HEK293 (cell line): ENCODE measurements around the gene ELL2.

Experiments used
- BCL11A ChIP-seq: fragments of 450-650 bp; formaldehyde crosslinking; IDR thresholded peaks from 2 replicates; pipeline ENCODE4 v1.5.1; 2016; ENCODE audit warnings: low read depth, missing biosample characterization, missing genetic modification characterization
- KLF1 ChIP-seq: fragments of 450-650 bp; formaldehyde crosslinking; IDR thresholded peaks from 2 replicates; pipeline ENCODE4 v1.5.1; 2016; ENCODE audit warnings: missing biosample characterization, missing genetic modification characterization
- ZBTB21 ChIP-seq: fragments of 450-650 bp; formaldehyde crosslinking; IDR thresholded peaks from 2 replicates; pipeline ENCODE4 v1.5.1; 2017; ENCODE audit warnings: missing biosample characterization, missing genetic modification characterization
- ZBTB7A ChIP-seq: fragments of 450-650 bp; formaldehyde crosslinking; IDR thresholded peaks from 2 replicates; pipeline ENCODE4 v1.5.1; 2016; ENCODE audit warnings: low read depth, missing biosample characterization, missing genetic modification characterization
- ZNF248 ChIP-seq: fragments of 450-650 bp; formaldehyde crosslinking; IDR thresholded peaks from 2 replicates; pipeline ENCODE4 v1.5.1; 2017; ENCODE audit warnings: missing biosample characterization, missing genetic modification characterization
- ZNF558 ChIP-seq: fragments of 450-650 bp; formaldehyde crosslinking; IDR thresholded peaks from 2 replicates; pipeline ENCODE4 v1.5.1; 2016; ENCODE audit warnings: missing biosample characterization, missing genetic modification characterization
- TF ChIP-seq, protein P1 (sequence below): fragments of 450-650 bp; formaldehyde crosslinking; IDR thresholded peaks from 2 replicates; pipeline ENCODE4 v1.5.1; 2016; ENCODE audit warnings: missing biosample characterization, missing genetic modification characterization
- TF ChIP-seq, protein P2 (sequence below): fragments of 450-650 bp; formaldehyde crosslinking; IDR thresholded peaks from 2 replicates; pipeline ENCODE4 v1.5.1; 2016; ENCODE audit warnings: missing biosample characterization, missing genetic modification characterization

DNA sequence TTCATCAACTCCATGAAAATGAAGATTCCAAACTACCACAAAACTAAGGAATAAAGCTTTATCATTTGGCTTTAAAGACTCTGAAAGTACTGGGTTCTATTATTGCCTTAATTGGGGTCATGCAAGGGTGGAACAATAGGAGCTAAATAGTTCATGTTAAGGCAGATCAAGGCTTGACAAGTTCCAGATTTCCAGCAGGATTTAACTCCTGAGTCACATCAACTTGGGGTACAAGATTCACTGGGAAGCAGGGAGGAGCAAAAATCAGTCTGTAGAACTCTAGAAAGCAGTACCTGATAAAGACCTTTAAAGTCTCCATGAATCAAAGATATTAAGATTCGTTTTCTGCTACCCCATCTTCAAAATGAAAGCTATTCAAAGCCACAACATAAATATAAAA, 97.2 kb downstream of the ELL2 start:
- TF ChIP-seq ZNF558 (tag by site-specific recombination) (no peak), ZNF248 (no peak), ZBTB7A (tag by site-specific recombination) (no peak), BCL11A (no peak), KLF1 (no peak), ZBTB21 (tag by site-specific recombination) (no peak)
- TF ChIP-seq, protein P1, sequence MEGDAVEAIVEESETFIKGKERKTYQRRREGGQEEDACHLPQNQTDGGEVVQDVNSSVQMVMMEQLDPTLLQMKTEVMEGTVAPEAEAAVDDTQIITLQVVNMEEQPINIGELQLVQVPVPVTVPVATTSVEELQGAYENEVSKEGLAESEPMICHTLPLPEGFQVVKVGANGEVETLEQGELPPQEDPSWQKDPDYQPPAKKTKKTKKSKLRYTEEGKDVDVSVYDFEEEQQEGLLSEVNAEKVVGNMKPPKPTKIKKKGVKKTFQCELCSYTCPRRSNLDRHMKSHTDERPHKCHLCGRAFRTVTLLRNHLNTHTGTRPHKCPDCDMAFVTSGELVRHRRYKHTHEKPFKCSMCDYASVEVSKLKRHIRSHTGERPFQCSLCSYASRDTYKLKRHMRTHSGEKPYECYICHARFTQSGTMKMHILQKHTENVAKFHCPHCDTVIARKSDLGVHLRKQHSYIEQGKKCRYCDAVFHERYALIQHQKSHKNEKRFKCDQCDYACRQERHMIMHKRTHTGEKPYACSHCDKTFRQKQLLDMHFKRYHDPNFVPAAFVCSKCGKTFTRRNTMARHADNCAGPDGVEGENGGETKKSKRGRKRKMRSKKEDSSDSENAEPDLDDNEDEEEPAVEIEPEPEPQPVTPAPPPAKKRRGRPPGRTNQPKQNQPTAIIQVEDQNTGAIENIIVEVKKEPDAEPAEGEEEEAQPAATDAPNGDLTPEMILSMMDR (tag by site-specific recombination): no peak
- TF ChIP-seq, protein P2, sequence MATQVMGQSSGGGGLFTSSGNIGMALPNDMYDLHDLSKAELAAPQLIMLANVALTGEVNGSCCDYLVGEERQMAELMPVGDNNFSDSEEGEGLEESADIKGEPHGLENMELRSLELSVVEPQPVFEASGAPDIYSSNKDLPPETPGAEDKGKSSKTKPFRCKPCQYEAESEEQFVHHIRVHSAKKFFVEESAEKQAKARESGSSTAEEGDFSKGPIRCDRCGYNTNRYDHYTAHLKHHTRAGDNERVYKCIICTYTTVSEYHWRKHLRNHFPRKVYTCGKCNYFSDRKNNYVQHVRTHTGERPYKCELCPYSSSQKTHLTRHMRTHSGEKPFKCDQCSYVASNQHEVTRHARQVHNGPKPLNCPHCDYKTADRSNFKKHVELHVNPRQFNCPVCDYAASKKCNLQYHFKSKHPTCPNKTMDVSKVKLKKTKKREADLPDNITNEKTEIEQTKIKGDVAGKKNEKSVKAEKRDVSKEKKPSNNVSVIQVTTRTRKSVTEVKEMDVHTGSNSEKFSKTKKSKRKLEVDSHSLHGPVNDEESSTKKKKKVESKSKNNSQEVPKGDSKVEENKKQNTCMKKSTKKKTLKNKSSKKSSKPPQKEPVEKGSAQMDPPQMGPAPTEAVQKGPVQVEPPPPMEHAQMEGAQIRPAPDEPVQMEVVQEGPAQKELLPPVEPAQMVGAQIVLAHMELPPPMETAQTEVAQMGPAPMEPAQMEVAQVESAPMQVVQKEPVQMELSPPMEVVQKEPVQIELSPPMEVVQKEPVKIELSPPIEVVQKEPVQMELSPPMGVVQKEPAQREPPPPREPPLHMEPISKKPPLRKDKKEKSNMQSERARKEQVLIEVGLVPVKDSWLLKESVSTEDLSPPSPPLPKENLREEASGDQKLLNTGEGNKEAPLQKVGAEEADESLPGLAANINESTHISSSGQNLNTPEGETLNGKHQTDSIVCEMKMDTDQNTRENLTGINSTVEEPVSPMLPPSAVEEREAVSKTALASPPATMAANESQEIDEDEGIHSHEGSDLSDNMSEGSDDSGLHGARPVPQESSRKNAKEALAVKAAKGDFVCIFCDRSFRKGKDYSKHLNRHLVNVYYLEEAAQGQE (tag by site-specific recombination): no peak
